Liver (tissue), 3 donors: Measurements from ENCODE around the gene STKLD1.

Experiments
- CTCF ChIP-seq: fragments of 150-350 bp; IDR thresholded peaks from 2 replicates; pipeline ENCODE4 v1.5.1; 2017; ENCODE audit warnings: improper control_type of control experiment, low read depth, low read length; ENCODE audit not compliant: missing input control
- EGR1 ChIP-seq, 2 donors: IDR thresholded peaks; 2 replicates each; pipeline ENCODE4 v1.6.1; 2016 to 2018; ENCODE audit warnings: antibody characterized with exemption in 2 of 2, low read depth in 2 of 2
- FOXA1 ChIP-seq: IDR thresholded peaks from 2 replicates; pipeline ENCODE4 v1.6.1; 2016; ENCODE audit warnings: antibody characterized with exemption
- JUND ChIP-seq, 2 donors: IDR thresholded peaks; 2 replicates each; pipeline ENCODE4 v1.6.1; 2016; ENCODE audit warnings: antibody characterized with exemption in 2 of 2
- MAX ChIP-seq: IDR thresholded peaks from 2 replicates; pipeline ENCODE4 v1.6.1; 2016; ENCODE audit warnings: antibody characterized with exemption
- REST ChIP-seq: IDR thresholded peaks from 2 replicates; pipeline ENCODE4 v1.6.1; 2016; ENCODE audit warnings: antibody characterized with exemption, mild to moderate bottlenecking
- SP1 ChIP-seq: IDR thresholded peaks from 2 replicates; pipeline ENCODE4 v1.6.1; 2018; ENCODE audit warnings: antibody characterized with exemption, mild to moderate bottlenecking
- YY1 ChIP-seq: IDR thresholded peaks from 2 replicates; pipeline ENCODE4 v1.6.1; 2016; ENCODE audit warnings: antibody characterized with exemption, mild to moderate bottlenecking
- ZBTB33 ChIP-seq: IDR thresholded peaks from 2 replicates; pipeline ENCODE4 v1.6.1; 2016; ENCODE audit warnings: antibody characterized with exemption
- donor health status: healthy.
- donor health status: healthy.

- TF ChIP-seq CTCF (no peak), SP1 (no peak), MAX (no peak), EGR1 (IDR thresholded peaks at IDR 0.05; ENCODE audit: low read depth in 2 of 2) (no peak), REST (no peak), JUND (IDR thresholded peaks at IDR 0.05) (no peak), FOXA1 (no peak), YY1 (no peak), ZBTB33 (no peak)
These were observed 25.4 kb downstream of the STKLD1 start for GRCh38 chr9:133401588-133401987.
